ENCODE data around the gene RPS3. TPM values are rescaled to one million over a fixed set of nuclear protein-coding genes. Genes with fewer than 3 reads are reported as not detected.

Gene RPS3
- polyA plus RNA-seq, 3 donors, result 1,248 to 1,563 (median 1,448) TPM

DNA sequence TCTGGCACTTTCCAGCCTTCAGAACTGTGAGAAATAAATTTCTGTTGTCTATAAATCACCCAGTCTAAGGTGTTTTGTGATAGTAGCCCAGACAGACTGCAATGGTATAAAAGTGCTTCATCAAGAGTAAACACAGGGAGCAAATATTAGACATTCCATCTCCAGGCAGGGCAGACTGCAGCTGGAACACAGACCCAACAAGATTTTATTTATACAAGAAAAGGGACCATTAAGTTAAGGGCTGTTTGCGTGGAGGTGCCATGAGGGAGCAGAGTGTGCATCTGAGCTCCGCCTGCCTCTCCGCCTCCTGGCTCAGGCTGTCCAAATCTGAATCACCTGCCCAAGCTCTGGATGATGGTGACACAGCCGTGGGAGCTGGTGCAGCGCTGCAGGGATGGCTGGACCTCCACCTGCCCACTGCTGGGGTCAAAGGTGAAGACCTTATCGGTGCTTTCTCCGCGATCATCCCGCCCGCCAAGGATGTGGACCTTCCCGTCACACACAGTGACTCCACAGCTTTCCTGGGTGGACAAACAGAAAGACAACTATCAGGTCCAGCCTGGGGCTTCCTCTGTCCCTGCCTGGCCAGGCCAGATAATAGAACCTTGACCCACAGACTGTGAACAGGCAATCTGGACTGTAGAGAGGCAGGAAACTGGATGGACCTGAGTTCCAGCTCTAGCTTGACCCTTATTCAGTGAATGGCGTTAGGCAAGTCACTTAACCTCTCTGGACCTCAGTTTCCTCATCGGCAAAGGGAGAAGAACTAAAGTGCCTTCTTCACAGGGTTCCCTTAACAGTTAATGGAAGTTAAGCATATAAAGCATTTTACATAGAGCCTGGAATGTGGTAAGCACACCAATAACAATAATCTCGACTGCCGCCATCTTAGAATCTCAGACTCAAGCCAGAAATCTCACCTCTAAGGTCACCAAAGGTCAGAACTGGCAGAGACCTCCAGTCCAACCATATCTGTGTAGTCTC lies 23.2 kb downstream of the RPS3 start:
- Mint-ChIP-seq H3K4me1 (no peaks in the 10 kb centered on the region), H3K27ac (no peak overlapping the region), H3K27me3 (ENCODE audit: low read depth in 3 of 3) (peaks cover 6 to 10% (median 8%) of the 10 kb centered on the region in 3 donors), H3K4me3 (no peak overlapping the region), H3K36me3 (peaks cover 16 to 21% of the 10 kb centered on the region in 2 donors), H3K9me3 (peaks cover 0 to under 1% (median 0%) of the 10 kb centered on the region in 7 donors)
- no peaks in the 10 kb centered on the region for H3K4me1 ChIP-seq (ENCODE audit: control insufficient read depth in 1 of 2, insufficient read depth in 2 of 2, low read length in 2 of 2)
- intact Hi-C loops (cut with micrococcal nuclease), result no loop called here
- no peaks in the 10 kb centered on the region for H3K9me3 ChIP-seq (replicated peaks in 1 of 2; ENCODE audit: control insufficient read depth in 1 of 2, insufficient read depth in 1 of 2, low read length in 2 of 2)
- TF ChIP-seq CTCF (IDR thresholded peaks at IDR 0.05), result no peak
- peaks cover 0 to 21% of the 10 kb centered on the region in 2 donors for H3K36me3 ChIP-seq (replicated peaks in 1 of 2; ENCODE audit: control insufficient read depth in 1 of 2, insufficient read depth in 2 of 2, low read length in 2 of 2)
- H3K27ac ChIP-seq (ENCODE audit: low read depth in 1 of 2, low read length in 2 of 2), result no peak overlapping the region
- no peaks in the 10 kb centered on the region for H4K20me1 ChIP-seq (ENCODE audit: insufficient read depth, low read length)
- no peak overlapping the region for H3K9ac ChIP-seq (ENCODE audit: insufficient read depth, low read length, poor library complexity, severe bottlenecking)
- no peak for DNase-seq
- H3K79me2 ChIP-seq (ENCODE audit: insufficient read depth, low read length), result no peaks in the 10 kb centered on the region
- peaks cover 0 to 11% of the 10 kb centered on the region in 2 donors for H3K27me3 ChIP-seq (ENCODE audit: control insufficient read depth in 2 of 2, insufficient read depth in 2 of 2, low read length in 2 of 2)
- no peak overlapping the region for H3K4me2 ChIP-seq (replicated peaks; ENCODE audit: extremely low read depth, low read length, poor library complexity, severe bottlenecking)
- H3K4me3 ChIP-seq (replicated peaks in 1 of 3; ENCODE audit: low read depth in 2 of 3, low read length in 3 of 3), result no peak overlapping the region
- H2AFZ ChIP-seq (ENCODE audit: insufficient read depth, low read depth, low read length, poor library complexity, severe bottlenecking), result no peak overlapping the region
- WGBS (ENCODE audit: insufficient coverage), result 97% methylated on average over 12 of the region's 15 CpGs

DNA sequence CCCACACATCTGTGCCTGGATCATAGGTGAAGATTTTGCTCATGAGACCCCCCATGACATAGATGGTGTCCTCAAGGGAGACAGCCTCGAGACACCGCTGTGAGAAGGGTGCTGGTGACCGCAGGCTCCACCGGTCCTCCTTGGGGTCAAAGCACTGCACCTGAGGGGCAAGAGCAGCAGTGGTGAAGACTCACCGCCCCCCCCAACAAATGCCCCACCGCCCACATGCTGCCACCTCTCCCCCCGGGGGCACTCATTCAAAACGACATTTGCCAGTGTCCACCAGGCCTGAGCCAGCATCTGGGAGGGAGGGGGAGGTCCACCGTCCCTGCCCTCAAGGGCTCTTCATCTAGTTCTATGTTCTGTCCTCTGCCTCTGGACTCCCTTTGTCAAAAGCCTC lies 24.4 kb downstream of the RPS3 start:
- H3K4me2 ChIP-seq (replicated peaks; ENCODE audit: extremely low read depth, low read length, poor library complexity, severe bottlenecking), result no peak overlapping the region
- Mint-ChIP-seq H3K4me3 (no peak overlapping the region), H3K9me3 (peaks cover under 1 to 12% (median 7%) of the 10 kb centered on the region in 7 donors), H3K4me1 (peaks cover 6% of the 10 kb centered on the region), H3K27ac (no peak overlapping the region), H3K36me3 (peaks cover 18 to 19% of the 10 kb centered on the region in 2 donors), H3K27me3 (ENCODE audit: low read depth in 3 of 3) (peaks cover 17 to 22% (median 20%) of the 10 kb centered on the region in 3 donors)
- H4K20me1 ChIP-seq (ENCODE audit: insufficient read depth, low read length), result no peaks in the 10 kb centered on the region
- H3K27me3 ChIP-seq (ENCODE audit: control insufficient read depth in 2 of 2, insufficient read depth in 2 of 2, low read length in 2 of 2), result peaks cover 5 to 23% of the 10 kb centered on the region in 2 donors
- H3K79me2 ChIP-seq (ENCODE audit: insufficient read depth, low read length), result no peaks in the 10 kb centered on the region
- H3K9ac ChIP-seq (ENCODE audit: insufficient read depth, low read length, poor library complexity, severe bottlenecking), result no peak overlapping the region
- H3K9me3 ChIP-seq (replicated peaks in 1 of 2; ENCODE audit: control insufficient read depth in 1 of 2, insufficient read depth in 1 of 2, low read length in 2 of 2), result peaks cover 4 to 6% of the 10 kb centered on the region in 2 donors
- peaks cover 0 to 18% of the 10 kb centered on the region in 2 donors for H3K36me3 ChIP-seq (replicated peaks in 1 of 2; ENCODE audit: control insufficient read depth in 1 of 2, insufficient read depth in 2 of 2, low read length in 2 of 2)
- TF ChIP-seq CTCF (IDR thresholded peaks at IDR 0.05), result no peak
- no peak overlapping the region for H3K27ac ChIP-seq (ENCODE audit: low read depth in 1 of 2, low read length in 2 of 2)
- no peak overlapping the region for H2AFZ ChIP-seq (ENCODE audit: insufficient read depth, low read depth, low read length, poor library complexity, severe bottlenecking)
- intact Hi-C loops (cut with micrococcal nuclease), result no loop called here
- peaks cover 10% of the 10 kb centered on the region in 2 donors for H3K4me1 ChIP-seq (ENCODE audit: control insufficient read depth in 1 of 2, insufficient read depth in 2 of 2, low read length in 2 of 2)
- DNase-seq, result no peak
- H3K4me3 ChIP-seq (replicated peaks in 1 of 3; ENCODE audit: low read depth in 2 of 3, low read length in 3 of 3), result no peak overlapping the region
- WGBS (ENCODE audit: insufficient coverage), result 91% methylated on average over 6 of the region's 9 CpGs

Data from CD14-positive monocyte (primary cell).